Activated naive CD4-positive, alpha-beta T cell treated with anti-CD3 and anti-CD28 coated beads, Interleukin-2, amount 50 U/mL, for 16 hours (primary cell): ENCODE results near the gene NKAIN2.
"Not testable (repeated sequence)": the region's sequence is repeated elsewhere in the genome, so short reads cannot be mapped to it uniquely, and the experiment has no call there.

ENCODE experiments used
- DNase-seq: peaks from one replicate; pipeline ENCODE4 v3.0.0-alpha.2; 2020

Gene NKAIN2

GRCh38 chr6:124234801-124235200, 431.1 kb downstream of the NKAIN2 start:
- no peak for DNase-seq

- DNase-seq: no peak
Observed at GRCh38 chr6:124237911-124238310, 434.2 kb downstream of the NKAIN2 start.

DNA sequence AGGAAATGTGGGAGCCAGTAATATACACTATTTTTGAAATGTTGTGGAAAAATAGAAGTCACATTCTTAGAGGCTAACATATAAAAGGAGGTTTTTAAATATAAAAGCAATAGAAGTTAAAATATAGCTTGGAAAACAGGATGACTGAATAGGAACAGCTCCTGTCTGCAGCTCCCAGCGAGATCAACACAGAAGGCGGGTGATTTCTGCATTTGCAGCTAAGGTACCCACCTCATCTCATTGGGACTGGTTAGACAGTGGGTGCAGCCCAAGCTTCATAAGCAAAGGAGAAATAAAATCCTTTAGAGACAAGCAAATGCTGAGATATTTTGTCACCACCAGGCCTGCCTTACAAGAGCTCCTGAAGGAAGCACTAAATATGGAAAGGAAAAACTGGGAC, 434.7 kb downstream of the NKAIN2 start:
- not testable (repeated sequence) for DNase-seq

DNA sequence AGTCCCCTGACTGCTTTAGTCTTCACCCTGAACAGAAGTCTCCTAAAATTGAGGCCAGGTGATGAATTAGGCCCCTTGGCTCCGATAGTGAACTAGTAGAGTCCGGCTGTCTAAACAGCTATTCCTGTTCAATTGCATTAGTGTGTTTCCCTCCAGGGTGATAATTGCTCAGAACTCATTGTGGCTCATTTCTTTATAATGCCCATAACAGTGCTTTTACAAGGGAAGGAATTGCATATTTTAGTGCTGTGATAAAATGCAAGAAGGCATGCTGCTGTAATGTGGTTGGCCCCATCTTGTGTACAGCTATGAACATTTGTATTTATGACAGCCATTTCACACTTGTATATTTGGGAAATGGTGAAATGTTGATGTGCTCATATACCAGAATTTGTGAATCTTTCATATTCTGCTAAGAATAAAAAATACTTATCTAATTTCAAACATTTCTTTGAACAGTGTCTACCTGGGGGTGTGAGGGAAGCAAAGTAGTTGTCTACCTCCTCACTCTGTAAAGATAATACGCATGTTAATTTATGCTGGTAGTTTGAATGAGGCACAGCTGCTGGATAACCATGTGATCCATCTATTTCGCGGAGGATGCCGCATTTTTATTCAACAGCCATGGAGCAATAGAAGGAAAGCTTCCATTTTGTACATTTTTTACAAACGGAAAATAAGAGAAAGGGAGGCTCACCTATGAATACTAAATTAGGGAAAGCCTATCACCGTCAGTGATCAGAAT, 451.4 kb downstream of the NKAIN2 start:
- no peak for DNase-seq

DNA sequence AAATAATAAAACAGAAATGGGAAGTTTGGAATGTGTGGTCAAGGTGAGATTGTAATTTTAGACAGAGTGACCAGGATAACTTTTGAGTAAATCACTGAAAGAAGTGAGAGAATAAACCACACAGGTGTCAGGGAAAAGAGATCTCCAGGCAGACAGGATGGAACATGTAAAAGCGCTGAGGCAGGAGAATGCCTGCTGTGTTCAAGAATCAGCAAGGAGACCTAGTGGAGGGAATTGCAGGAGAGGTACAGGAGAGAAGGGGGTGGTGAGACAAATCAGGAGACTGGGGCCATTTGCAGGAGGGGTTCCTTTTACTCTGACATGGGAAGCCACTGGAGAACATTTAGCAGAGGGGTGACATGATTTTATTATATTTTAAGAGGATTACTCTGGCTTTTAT, 456.7 kb downstream of the NKAIN2 start:
- DNase-seq: no peak

- no peak for DNase-seq
Observed at GRCh38 chr6:124269733-124270132, 466.1 kb downstream of the NKAIN2 start.

- no peak for DNase-seq
Observed at GRCh38 chr6:124273701-124274100, 470.0 kb downstream of the NKAIN2 start.

DNA sequence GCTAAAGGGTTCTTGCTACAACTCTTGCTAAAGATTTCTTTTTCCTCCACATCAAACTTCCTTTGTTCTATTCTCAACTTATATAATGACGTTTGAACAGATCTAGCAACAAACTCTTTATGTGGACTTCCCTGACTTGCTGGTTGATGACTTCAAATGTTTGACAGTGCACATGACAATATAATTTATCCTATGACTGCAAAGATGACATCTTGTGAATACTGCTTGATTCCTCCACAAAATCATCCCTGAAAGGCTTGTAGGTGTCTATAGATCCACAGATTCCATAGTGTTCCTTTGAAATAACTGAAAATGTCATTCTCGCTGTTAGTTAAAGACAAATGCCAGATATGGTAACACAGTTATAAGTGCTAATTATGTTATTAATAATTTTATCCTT, 478.9 kb downstream of the NKAIN2 start:
- DNase-seq: no peak

GRCh38 chr6:124283486-124283885, 479.8 kb downstream of the NKAIN2 start:
- no peak for DNase-seq

DNA sequence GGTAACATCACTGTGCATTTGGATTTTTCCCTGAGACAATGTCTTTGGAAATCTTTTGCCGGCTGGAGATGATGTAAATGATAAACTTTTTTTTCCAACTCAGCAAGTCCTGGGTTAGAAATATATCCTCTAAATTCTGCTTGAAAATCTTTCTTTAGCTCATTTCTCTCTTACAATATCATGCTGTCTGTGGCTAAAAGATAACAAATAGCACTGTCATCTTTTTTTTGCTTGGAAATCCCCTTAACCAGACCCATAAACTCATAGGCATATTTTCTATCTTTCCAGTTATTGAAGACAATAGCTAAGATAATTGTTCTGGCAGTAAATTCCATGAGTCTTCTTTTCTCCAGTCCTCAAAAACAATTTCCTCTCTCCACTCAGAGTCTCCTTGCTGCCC, 481.5 kb downstream of the NKAIN2 start:
- DNase-seq: no peak

DNA sequence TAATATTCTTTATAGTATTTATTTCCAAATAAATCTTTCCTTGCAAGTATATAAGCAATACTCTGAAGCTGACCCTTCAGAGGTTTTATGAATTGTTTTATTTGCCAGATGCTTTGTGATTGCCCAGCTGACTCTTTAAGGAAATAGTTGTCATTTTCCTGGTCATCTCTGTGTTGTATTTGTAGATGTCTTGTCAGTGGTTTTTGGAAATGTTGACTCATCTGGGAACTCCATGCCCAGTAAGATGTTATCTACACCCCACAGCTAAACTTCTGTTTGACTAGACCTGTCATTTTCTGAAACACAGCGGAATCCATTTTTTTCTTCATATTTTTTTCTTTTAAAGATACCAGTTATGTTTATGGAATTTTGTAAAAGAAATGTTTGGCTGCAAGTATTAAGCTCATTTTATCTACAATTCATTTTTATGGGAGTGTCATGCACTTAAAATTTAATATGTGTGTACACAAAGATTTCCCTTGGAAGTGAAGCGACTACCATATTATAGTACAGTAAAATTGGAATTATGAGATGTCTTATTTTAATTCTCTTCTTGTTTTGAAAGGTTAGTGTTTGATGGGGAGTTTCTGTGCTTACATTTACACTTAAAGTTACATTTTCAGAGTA, 491.0 kb downstream of the NKAIN2 start:
- no peak for DNase-seq

- no peak for DNase-seq
Observed at GRCh38 chr6:124297507-124297906, 493.8 kb downstream of the NKAIN2 start.

DNA sequence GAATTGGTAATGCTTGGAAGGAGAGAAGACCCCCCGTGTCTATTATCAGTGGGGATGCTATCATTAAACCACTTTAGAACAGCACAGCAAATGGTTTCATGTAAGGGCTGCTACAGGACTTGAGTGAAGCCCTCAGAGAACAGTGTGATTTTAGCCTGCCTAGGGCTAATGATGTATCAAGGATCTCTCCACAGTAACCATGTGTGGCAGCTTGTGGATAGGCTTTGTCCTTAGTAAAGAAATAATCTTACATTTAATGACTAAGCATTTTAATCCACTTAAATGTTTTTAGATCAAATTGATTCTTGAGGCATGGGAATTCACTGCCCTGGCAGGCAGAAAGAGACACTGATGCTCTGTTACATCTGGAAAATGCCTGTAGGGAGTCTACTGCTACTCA, 495.1 kb downstream of the NKAIN2 start:
- DNase-seq: no peak

DNA sequence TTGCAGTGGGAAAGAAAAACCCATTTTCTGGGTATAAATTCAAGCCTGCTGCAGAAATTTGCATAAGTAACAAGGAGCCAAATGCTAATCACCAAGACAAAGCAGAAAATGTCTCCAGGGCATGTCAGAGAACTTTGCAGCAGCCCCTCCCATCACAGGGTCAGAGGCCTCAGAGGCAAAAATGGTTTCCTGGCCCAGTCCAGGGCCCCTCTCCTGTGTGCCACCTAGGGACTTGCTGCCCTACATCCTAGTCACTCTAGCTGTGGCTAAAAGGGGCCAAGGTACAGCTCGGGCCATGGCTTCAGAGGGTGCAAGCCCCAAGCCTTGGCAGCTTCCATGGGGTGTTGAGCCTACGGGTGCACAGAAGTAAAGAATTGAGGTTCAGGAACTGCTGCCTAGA, 497.2 kb downstream of the NKAIN2 start:
- DNase-seq: not testable (repeated sequence)

- DNase-seq: no peak
Observed at GRCh38 chr6:124303971-124304370, 500.3 kb downstream of the NKAIN2 start.

- DNase-seq: no peak
Observed at GRCh38 chr6:124310139-124310538, 506.5 kb downstream of the NKAIN2 start.

DNA sequence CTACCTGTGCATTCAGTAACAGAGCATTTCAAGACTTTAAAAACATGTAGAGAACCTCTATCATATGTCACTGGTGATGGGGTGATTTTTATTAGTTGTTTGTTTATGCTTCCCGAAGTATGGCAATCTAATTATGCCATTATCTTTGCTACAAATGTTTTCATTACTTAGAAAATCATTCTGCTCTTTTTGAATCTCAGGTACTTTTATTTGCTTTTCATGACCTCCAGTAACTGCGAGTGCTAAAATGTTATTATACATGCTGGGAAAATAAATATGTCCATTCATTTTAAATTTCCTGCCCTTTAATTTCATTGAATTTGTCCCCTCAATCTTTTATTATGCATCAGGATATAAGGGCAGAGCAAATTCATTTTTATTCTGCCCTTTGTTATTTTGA, 515.7 kb downstream of the NKAIN2 start:
- DNase-seq: no peak

DNA sequence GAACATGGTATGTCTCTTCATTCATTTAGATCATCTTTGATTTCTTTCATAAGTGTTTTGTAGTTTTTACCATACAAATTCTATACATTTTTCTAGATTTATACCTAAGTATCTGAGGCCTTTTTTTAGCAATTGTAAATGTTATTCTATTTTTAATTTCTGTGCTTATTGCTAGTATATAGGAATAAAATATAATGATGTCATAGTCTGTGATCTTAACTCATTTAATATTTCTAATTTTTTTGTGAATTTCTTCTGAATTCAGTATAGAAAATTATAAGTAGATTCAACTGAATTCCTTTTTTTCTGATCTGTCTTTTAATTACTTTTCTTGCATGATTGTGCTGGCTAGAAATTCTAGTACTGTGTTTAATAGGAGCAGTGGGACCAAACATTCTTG, 520.6 kb downstream of the NKAIN2 start:
- no peak for DNase-seq

DNA sequence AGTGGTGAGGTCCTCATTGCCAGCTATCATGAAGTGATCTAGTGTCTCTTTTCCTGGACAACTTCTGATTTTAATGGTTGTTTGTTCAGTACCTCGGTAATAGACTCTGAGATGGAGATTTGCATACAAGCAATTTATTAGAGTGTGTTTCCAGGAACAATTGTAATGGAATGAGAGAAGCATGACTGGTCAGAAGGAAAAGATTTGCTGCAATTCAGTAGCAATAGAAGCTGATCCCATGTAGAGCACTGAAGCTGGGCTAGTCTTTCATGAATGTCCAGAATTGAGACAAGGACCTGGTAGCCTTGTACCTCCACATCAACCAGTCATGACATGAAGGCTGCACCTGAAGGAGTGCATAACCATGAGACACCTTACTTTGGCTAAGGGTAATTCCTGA, 526.5 kb downstream of the NKAIN2 start:
- DNase-seq: no peak

DNA sequence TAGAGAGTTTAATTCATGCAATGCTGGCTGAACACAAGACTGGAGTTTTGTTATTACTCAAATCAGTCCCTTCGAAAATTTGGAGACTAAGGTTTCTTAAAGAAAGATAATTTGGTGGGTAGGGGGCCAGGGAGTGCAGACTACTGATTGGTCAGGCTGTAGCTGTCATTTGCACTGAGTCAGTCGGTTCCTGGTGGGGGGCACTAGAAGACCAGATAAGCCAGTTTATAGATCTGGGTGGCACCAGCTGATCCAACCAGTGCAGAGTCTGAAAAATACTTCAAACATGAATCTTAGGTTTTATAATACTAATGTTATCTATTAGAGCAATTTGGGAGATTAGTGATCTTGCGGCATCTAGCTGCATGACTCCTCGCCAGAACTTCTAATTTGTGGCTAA, 530.7 kb downstream of the NKAIN2 start:
- DNase-seq: no peak

DNA sequence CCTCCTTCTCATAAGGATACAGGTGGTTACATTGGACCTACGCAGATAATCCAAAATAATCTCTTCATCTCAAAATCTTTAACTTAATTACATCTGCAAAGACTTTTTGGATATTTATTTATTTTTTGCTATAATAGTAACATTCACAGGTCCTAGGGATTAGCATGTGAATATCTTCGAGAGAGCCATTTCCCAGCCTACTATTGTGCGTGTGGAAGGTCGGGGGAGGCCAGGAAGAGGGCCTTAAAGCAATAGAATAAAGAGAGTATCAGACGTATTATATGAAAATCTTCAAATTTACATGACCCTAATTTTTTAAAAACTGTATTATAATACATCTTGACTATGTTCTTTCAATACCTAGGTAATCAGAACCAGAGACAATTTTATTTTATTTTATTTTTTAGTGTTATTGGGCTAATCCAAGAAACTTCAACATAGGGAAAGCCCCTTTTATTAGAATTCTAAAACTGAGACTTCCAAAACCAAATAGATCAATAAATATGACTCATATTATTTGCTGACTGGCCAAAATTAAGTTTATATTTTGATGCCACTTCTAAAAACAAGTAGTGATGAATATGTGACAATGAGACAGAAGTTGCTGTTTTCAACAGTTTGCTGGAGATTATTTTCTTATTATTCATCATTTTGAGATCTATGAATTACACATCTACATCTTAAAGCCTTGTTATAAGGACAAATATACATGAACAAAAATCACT, 536.1 kb downstream of the NKAIN2 start:
- no peak for DNase-seq

GRCh38 chr6:124348339-124348738, 544.7 kb downstream of the NKAIN2 start:
- not testable (repeated sequence) for DNase-seq

GRCh38 chr6:124355146-124355545, 551.5 kb downstream of the NKAIN2 start:
- DNase-seq: no peak

- no peak for DNase-seq
Observed at GRCh38 chr6:124356276-124356810, 552.7 kb downstream of the NKAIN2 start.
